ENCODE data around the gene CNTNAP2. TPM values are rescaled to one million over a fixed set of nuclear protein-coding genes. Genes with fewer than 3 reads are reported as not detected.
A peak's percentile ranks its signal among the peaks of the same experiment; 100 is the strongest.

The CNTNAP2 gene
- total and polyA plus RNA-seq, 2 donors from 2014 or later, result 0.06 to 0.13 TPM

DNA sequence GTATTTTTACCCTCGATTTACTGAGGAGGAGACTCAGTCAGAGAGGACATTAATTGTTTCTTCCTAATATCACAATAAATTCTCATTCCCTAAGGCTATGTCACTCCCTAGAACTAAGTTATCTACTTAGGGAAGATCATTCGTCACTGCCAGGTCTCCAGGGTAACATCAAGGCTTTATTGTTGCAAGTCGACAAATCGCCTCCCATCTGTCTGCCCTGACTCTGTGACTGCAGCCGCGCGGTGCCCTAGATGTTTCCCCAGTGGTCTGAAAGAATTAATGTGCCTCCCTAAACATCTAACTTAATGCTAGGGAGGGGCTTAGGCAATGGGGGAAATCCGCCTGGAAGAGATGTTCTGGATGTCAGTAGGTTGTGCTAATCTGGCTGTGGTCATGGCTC is 1915.2 kb downstream of the CNTNAP2 start:
- peak in 1 of 5 donors; percentile 15 for DNase-seq
- no peak overlapping the region for H3K27ac ChIP-seq (ENCODE audit: low read depth in 2 of 2, low read length in 2 of 2)
- no peaks in the 10 kb centered on the region for H3K36me3 ChIP-seq (ENCODE audit: control insufficient read depth in 2 of 3, insufficient read depth in 3 of 3, low read length in 3 of 3)
- intact Hi-C loops (cut with DNase I), result no loop called here
- H3K9me3 ChIP-seq (ENCODE audit: control insufficient read depth in 2 of 3, insufficient read depth in 1 of 3, low read length in 3 of 3), result no peaks in the 10 kb centered on the region
- TF ChIP-seq, protein P1, sequence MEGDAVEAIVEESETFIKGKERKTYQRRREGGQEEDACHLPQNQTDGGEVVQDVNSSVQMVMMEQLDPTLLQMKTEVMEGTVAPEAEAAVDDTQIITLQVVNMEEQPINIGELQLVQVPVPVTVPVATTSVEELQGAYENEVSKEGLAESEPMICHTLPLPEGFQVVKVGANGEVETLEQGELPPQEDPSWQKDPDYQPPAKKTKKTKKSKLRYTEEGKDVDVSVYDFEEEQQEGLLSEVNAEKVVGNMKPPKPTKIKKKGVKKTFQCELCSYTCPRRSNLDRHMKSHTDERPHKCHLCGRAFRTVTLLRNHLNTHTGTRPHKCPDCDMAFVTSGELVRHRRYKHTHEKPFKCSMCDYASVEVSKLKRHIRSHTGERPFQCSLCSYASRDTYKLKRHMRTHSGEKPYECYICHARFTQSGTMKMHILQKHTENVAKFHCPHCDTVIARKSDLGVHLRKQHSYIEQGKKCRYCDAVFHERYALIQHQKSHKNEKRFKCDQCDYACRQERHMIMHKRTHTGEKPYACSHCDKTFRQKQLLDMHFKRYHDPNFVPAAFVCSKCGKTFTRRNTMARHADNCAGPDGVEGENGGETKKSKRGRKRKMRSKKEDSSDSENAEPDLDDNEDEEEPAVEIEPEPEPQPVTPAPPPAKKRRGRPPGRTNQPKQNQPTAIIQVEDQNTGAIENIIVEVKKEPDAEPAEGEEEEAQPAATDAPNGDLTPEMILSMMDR (IDR thresholded peaks at IDR 0.05; ENCODE audit: borderline replicate concordance, extremely low read depth, insufficient read depth), result no peak
- H3K4me3 ChIP-seq (ENCODE audit: low read length in 3 of 3), result no peak overlapping the region
- H3K27me3 ChIP-seq (ENCODE audit: control insufficient read depth, insufficient read depth, low read length), result no peaks in the 10 kb centered on the region
- no peak overlapping the region for H3K9ac ChIP-seq (ENCODE audit: low read length in 3 of 3)
- FAIRE-seq, result no peak
- H3K4me1 ChIP-seq (ENCODE audit: control insufficient read depth in 2 of 3, insufficient read depth in 2 of 3, low read depth in 1 of 3, low read length in 3 of 3), result no peaks in the 10 kb centered on the region

- intact Hi-C loops (cut with DNase I), result no loop called here
Measured at GRCh38 chr7:148035950-148036349, 1919.3 kb downstream of the CNTNAP2 start.

GRCh38 chr7:148037044-148037443 is 1920.4 kb downstream of the CNTNAP2 start:
- FAIRE-seq (no peak), DNase-seq (no peak)
- Histone ChIP-seq H3K27ac (ENCODE audit: low read depth in 2 of 2, low read length in 2 of 2) (no peak overlapping the region), H3K27me3 (ENCODE audit: control insufficient read depth, insufficient read depth, low read length) (no peaks in the 10 kb centered on the region), H3K4me3 (ENCODE audit: low read length in 3 of 3) (no peak overlapping the region), H3K36me3 (ENCODE audit: control insufficient read depth in 2 of 3, insufficient read depth in 3 of 3, low read length in 3 of 3) (no peaks in the 10 kb centered on the region), H3K9me3 (ENCODE audit: control insufficient read depth in 2 of 3, insufficient read depth in 1 of 3, low read length in 3 of 3) (no peaks in the 10 kb centered on the region), H3K4me1 (ENCODE audit: control insufficient read depth in 2 of 3, insufficient read depth in 2 of 3, low read depth in 1 of 3, low read length in 3 of 3) (no peaks in the 10 kb centered on the region), H3K9ac (ENCODE audit: low read length in 3 of 3) (no peak overlapping the region)
- TF ChIP-seq, protein P1 (IDR thresholded peaks at IDR 0.05; ENCODE audit: borderline replicate concordance, extremely low read depth, insufficient read depth), result no peak
- intact Hi-C loops (cut with DNase I), result no loop called here

More at GRCh38 chr7:148035950-148036349, 1919.3 kb downstream of the CNTNAP2 start:
- DNase-seq (no peak), FAIRE-seq (no peak)
- Histone ChIP-seq H3K9ac (ENCODE audit: low read length in 3 of 3) (no peak overlapping the region), H3K9me3 (ENCODE audit: control insufficient read depth in 2 of 3, insufficient read depth in 1 of 3, low read length in 3 of 3) (no peaks in the 10 kb centered on the region), H3K27ac (ENCODE audit: low read depth in 2 of 2, low read length in 2 of 2) (no peak overlapping the region), H3K4me3 (ENCODE audit: low read length in 3 of 3) (no peak overlapping the region), H3K36me3 (ENCODE audit: control insufficient read depth in 2 of 3, insufficient read depth in 3 of 3, low read length in 3 of 3) (no peaks in the 10 kb centered on the region), H3K27me3 (ENCODE audit: control insufficient read depth, insufficient read depth, low read length) (no peaks in the 10 kb centered on the region), H3K4me1 (ENCODE audit: control insufficient read depth in 2 of 3, insufficient read depth in 2 of 3, low read depth in 1 of 3, low read length in 3 of 3) (no peaks in the 10 kb centered on the region)
- TF ChIP-seq, protein P1 (IDR thresholded peaks at IDR 0.05; ENCODE audit: borderline replicate concordance, extremely low read depth, insufficient read depth), result no peak

- Histone ChIP-seq H3K9me3 (ENCODE audit: control insufficient read depth in 2 of 3, insufficient read depth in 1 of 3, low read length in 3 of 3) (no peaks in the 10 kb centered on the region), H3K4me3 (ENCODE audit: low read length in 3 of 3) (no peak overlapping the region), H3K36me3 (ENCODE audit: control insufficient read depth in 2 of 3, insufficient read depth in 3 of 3, low read length in 3 of 3) (no peaks in the 10 kb centered on the region), H3K27ac (ENCODE audit: low read depth in 2 of 2, low read length in 2 of 2) (no peak overlapping the region), H3K27me3 (ENCODE audit: control insufficient read depth, insufficient read depth, low read length) (no peaks in the 10 kb centered on the region), H3K4me1 (ENCODE audit: control insufficient read depth in 2 of 3, insufficient read depth in 2 of 3, low read depth in 1 of 3, low read length in 3 of 3) (no peaks in the 10 kb centered on the region), H3K9ac (ENCODE audit: low read length in 3 of 3) (no peak overlapping the region)
- intact Hi-C loops (cut with DNase I), result no loop called here
- no peak for FAIRE-seq
- no peak for DNase-seq
- TF ChIP-seq, protein P1 (IDR thresholded peaks at IDR 0.05; ENCODE audit: borderline replicate concordance, extremely low read depth, insufficient read depth), result no peak
Measured at GRCh38 chr7:148041156-148041555, 1924.6 kb downstream of the CNTNAP2 start.
